SK-N-DZ (cell line): ENCODE measurements around the gene TAOK2.
"Not testable (repeated sequence)": the region's sequence is repeated elsewhere in the genome, so short reads cannot be mapped to it uniquely, and the experiment has no call there.

ENCODE experiments used
- DNase-seq: peaks from one replicate; pipeline ENCODE4 v3.0.0-alpha.2; 2015; ENCODE audit warnings: low spot score

TAOK2 gene

GRCh38 chr16:30003670-30004423, 30.2 kb downstream of the TAOK2 start:
- no peak for DNase-seq

- DNase-seq, result no peak
Observed at GRCh38 chr16:30004424-30004776, 30.7 kb downstream of the TAOK2 start.

GRCh38 chr16:30004811-30005242, 31.2 kb downstream of the TAOK2 start:
- no peak for DNase-seq

- no peak for DNase-seq
Observed at GRCh38 chr16:30005341-30006094, 31.9 kb downstream of the TAOK2 start.

- DNase-seq, result no peak
Observed at GRCh38 chr16:30006095-30006473, 32.4 kb downstream of the TAOK2 start.

GRCh38 chr16:30006659-30007377, 33.1 kb downstream of the TAOK2 start:
- no peak for DNase-seq

GRCh38 chr16:30007378-30007895, 33.8 kb downstream of the TAOK2 start:
- no peak for DNase-seq

GRCh38 chr16:30009085-30009862, 35.6 kb downstream of the TAOK2 start:
- no peak for DNase-seq

GRCh38 chr16:30009990-30010843, 36.5 kb downstream of the TAOK2 start:
- no peak for DNase-seq

- DNase-seq, result peak; percentile 67
Observed at GRCh38 chr16:30010844-30011713, 37.4 kb downstream of the TAOK2 start, which contains the start of gene DOC2A. TSS of gene DOC2A (minus strand) at chr16:30011027. CDS start at chr16:30010222, 805 bp downstream.

GRCh38 chr16:30011714-30012504, 38.2 kb downstream of the TAOK2 start:
- DNase-seq, result no peak

- DNase-seq, result not testable (repeated sequence)
Observed at GRCh38 chr16:30012598-30012997, 38.9 kb downstream of the TAOK2 start.

GRCh38 chr16:30015450-30015849, 41.8 kb downstream of the TAOK2 start:
- DNase-seq, result not testable (repeated sequence)

GRCh38 chr16:30016555-30017276, 43.0 kb downstream of the TAOK2 start:
- no peak for DNase-seq

GRCh38 chr16:30017277-30017656, 43.6 kb downstream of the TAOK2 start:
- DNase-seq, result no peak

- not testable (repeated sequence) for DNase-seq
Observed at GRCh38 chr16:30017937-30018336, 44.3 kb downstream of the TAOK2 start.

GRCh38 chr16:30018731-30019158, 45.1 kb downstream of the TAOK2 start:
- no peak for DNase-seq

- no peak for DNase-seq
Observed at GRCh38 chr16:30022887-30023286, 49.2 kb downstream of the TAOK2 start, which contains the start of gene C16orf92. TSS of gene C16orf92 (plus strand) at chr16:30023198. CDS start at chr16:30023341, 143 bp downstream.
